ENCODE measurements around the gene ZFYVE26. TPM values are rescaled to one million over a fixed set of nuclear protein-coding genes. Genes with fewer than 3 reads are reported as not detected.
A peak's percentile ranks its signal among the peaks of the same experiment; 100 is the strongest.

Gene ZFYVE26
- total RNA-seq, 1 donor from 2014 or later, result 33.9 TPM

GRCh38 chr14:67729072-67729885 lies 87.1 kb downstream of the ZFYVE26 start:
- H3K27ac Mint-ChIP-seq, result peak overlapping the region; percentile 93

DNA sequence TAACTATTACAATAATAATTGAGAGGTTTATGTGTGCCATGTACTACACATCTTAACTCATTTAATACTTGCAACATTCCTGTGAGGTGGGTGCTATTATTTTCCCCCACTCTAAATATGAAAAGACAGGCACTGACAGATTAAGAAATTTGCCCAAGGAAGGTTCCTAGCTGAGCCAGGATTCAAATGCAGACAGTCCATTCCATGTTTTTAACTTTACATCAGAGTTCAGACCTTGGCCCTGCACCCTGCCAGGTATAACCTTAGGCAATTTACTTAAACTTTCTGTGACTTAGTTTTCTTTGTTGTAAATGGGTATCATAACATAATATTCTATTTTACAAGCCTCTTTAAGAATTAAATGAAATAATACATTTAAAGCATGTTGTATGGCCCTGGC lies 88.1 kb downstream of the ZFYVE26 start:
- H3K4me3 Mint-ChIP-seq (ENCODE audit: low read depth), result no peak overlapping the region
- no peak for DNase-seq (ENCODE audit: low spot score, unreplicated experiment)
- no peak for TF ChIP-seq CTCF (IDR thresholded peaks at IDR 0.05; ENCODE audit: unreplicated experiment)
- H3K36me3 Mint-ChIP-seq (ENCODE audit: insufficient read depth), result no peaks in the 10 kb centered on the region
- no peaks in the 10 kb centered on the region for H3K9me3 Mint-ChIP-seq (ENCODE audit: low read depth)
- H3K27ac Mint-ChIP-seq, result no peak overlapping the region
- H3K27me3 Mint-ChIP-seq, result no peaks in the 10 kb centered on the region
- H3K4me1 Mint-ChIP-seq (ENCODE audit: low read depth), result peaks cover 18% of the 10 kb centered on the region

More at GRCh38 chr14:67729072-67729885, 87.1 kb downstream of the ZFYVE26 start:
- no peaks in the 10 kb centered on the region for H3K9me3 Mint-ChIP-seq (ENCODE audit: low read depth)
- H3K4me1 Mint-ChIP-seq (ENCODE audit: low read depth), result peaks cover 23% of the 10 kb centered on the region
- no peaks in the 10 kb centered on the region for H3K36me3 Mint-ChIP-seq (ENCODE audit: insufficient read depth)
- H3K27me3 Mint-ChIP-seq, result no peaks in the 10 kb centered on the region
- TF ChIP-seq CTCF (IDR thresholded peaks at IDR 0.05; ENCODE audit: unreplicated experiment), result no peak
- DNase-seq (ENCODE audit: low spot score, unreplicated experiment), result peak; percentile 32
- peak overlapping the region; percentile 62 for H3K4me3 Mint-ChIP-seq (ENCODE audit: low read depth)

DNA sequence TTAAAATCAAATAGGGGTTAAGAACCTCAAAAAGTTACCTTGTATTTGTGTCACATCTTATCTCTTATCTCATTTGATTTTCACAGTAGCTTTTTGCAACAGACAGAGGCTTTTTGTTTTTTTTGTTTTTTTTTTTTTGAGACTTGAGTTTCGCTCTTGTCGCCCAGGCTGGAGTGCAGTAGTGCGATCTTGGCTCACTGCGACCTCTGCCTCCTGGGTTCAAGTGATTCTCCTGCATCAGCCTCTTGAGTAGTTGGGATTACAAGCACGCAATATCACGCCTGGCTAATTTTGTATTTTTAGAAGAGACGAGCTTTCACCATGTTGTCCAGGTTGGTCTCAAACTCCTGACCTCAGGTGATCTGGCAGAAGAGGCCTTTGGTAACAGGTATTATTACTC lies 89.0 kb downstream of the ZFYVE26 start:
- DNase-seq (ENCODE audit: low spot score, unreplicated experiment), result no peak
- H3K27ac Mint-ChIP-seq, result no peak overlapping the region
- H3K4me1 Mint-ChIP-seq (ENCODE audit: low read depth), result peaks cover 23% of the 10 kb centered on the region
- H3K9me3 Mint-ChIP-seq (ENCODE audit: low read depth), result no peaks in the 10 kb centered on the region
- no peak overlapping the region for H3K4me3 Mint-ChIP-seq (ENCODE audit: low read depth)
- no peak for TF ChIP-seq CTCF (IDR thresholded peaks at IDR 0.05; ENCODE audit: unreplicated experiment)
- H3K36me3 Mint-ChIP-seq (ENCODE audit: insufficient read depth), result no peaks in the 10 kb centered on the region
- H3K27me3 Mint-ChIP-seq, result no peaks in the 10 kb centered on the region

DNA sequence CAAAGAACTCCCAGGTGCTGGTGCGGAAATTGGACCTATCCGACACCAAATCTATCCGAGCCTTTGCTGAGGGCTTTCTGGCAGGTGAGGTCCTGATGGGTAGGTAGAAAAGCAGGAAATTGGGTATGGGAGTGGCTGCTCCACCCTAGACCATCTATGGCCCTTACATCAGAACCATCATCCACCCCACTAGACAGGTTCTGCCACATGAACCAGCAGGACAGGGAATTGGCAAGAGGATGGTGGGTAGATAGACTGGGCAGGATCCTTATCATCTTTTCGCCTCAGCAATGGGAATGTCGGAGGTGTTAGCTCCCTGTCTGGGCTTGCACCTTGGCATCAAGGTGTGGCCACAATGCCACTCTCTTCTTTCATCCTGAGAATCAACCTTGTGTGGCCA lies 91.2 kb downstream of the ZFYVE26 start:
- no peak for TF ChIP-seq CTCF (IDR thresholded peaks at IDR 0.05; ENCODE audit: unreplicated experiment)
- Mint-ChIP-seq H3K4me1 (ENCODE audit: low read depth) (peaks cover 25% of the 10 kb centered on the region), H3K27ac (no peak overlapping the region), H3K36me3 (ENCODE audit: insufficient read depth) (no peaks in the 10 kb centered on the region), H3K27me3 (no peaks in the 10 kb centered on the region), H3K9me3 (ENCODE audit: low read depth) (no peaks in the 10 kb centered on the region), H3K4me3 (ENCODE audit: low read depth) (no peak overlapping the region)
- no peak for DNase-seq (ENCODE audit: low spot score, unreplicated experiment)

DNA sequence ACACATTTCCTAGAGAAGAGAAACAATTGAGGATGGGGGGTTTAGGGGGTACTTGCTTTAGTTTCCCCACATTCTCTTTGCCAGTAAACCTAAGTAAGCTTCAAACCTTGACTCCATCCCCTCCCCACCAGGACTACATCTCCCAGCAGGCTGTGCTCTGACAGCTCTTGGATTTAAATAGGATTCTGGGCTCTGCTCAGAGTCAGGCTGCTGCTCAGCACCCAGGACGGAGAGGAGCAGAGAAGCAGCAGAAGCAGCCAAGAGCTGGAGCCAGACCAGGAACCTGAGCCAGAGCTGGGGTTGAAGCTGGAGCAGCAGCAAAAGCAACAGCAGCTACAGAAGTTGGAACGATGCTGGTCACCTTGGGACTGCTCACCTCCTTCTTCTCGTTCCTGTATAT lies 94.1 kb downstream of the ZFYVE26 start:
- H3K4me1 Mint-ChIP-seq (ENCODE audit: low read depth), result peaks cover 17% of the 10 kb centered on the region
- H3K4me3 Mint-ChIP-seq (ENCODE audit: low read depth), result no peak overlapping the region
- H3K27me3 Mint-ChIP-seq, result no peaks in the 10 kb centered on the region
- no peaks in the 10 kb centered on the region for H3K36me3 Mint-ChIP-seq (ENCODE audit: insufficient read depth)
- DNase-seq (ENCODE audit: low spot score, unreplicated experiment), result no peak
- no peaks in the 10 kb centered on the region for H3K9me3 Mint-ChIP-seq (ENCODE audit: low read depth)
- H3K27ac Mint-ChIP-seq, result no peak overlapping the region
- TF ChIP-seq CTCF (IDR thresholded peaks at IDR 0.05; ENCODE audit: unreplicated experiment), result no peak
